Endothelial cell of umbilical vein (primary cell): Measurements from ENCODE around the gene THSD4. TPM values are rescaled to one million over a fixed set of nuclear protein-coding genes. Genes with fewer than 3 reads are reported as not detected.

Source experiments
- BruUV-seq: library from RNA; stranded (reverse); fragments of 400-500 nt; replicated peaks from 2 replicates; lab custom pipeline; 2021; lab: Mats Ljungman, UMichigan
- CTCF ChIA-PET: fragments of 300-600, 350-600 bp; sonication (Branson Sonifier 250); formaldehyde crosslinking; loops from one replicate; lab custom pipeline; 2021; ENCODE audit warnings: antibody characterized with exemption, inconsistent platforms; lab: Charles Lee
- POLR2A ChIA-PET: fragments of 300-600, 350-600 bp; sonication (Branson Sonifier 250); formaldehyde crosslinking; loops from one replicate; lab custom pipeline; 2021; ENCODE audit warnings: antibody characterized with exemption, inconsistent platforms; lab: Charles Lee
- DNase-seq: peaks from one replicate; pipeline ENCODE4 v3.0.0-alpha.2; 2011; ENCODE audit warnings: low read depth, low spot score
- FAIRE-seq: peaks from 2 replicates; lab custom pipeline; 2011; peaks lifted over from hg19 to GRCh38; lab: Jason Lieb, UNC
- H2AFZ ChIP-seq: 2 replicates; pipeline ENCODE4 v1.6.0; 2012; ENCODE audit warnings: low read depth, low read length, control low read depth, inconsistent platforms
- H3K27ac ChIP-seq: 2 replicates; pipeline ENCODE4 v1.5.1; 2011; ENCODE audit warnings: low read depth, mild to moderate bottlenecking, control low read depth, low read length, moderate library complexity; ENCODE audit not compliant: insufficient read depth
- H3K27me3 ChIP-seq, 2 experiments: 2 replicates each; pipeline versions ENCODE4 v1.6.0 to v1.6.1; 2011; ENCODE audit warnings: low read length in 2 of 2, mixed read lengths in 1 of 2; ENCODE audit not compliant: control insufficient read depth in 2 of 2, insufficient read depth in 2 of 2
- H3K36me3 ChIP-seq, 2 experiments: 2 replicates in 1 of 2; 3 replicates in 1 of 2; pipeline ENCODE4 v1.5.1; 2011; ENCODE audit warnings: low read length in 2 of 2, mild to moderate bottlenecking in 1 of 2, moderate library complexity in 1 of 2; ENCODE audit not compliant: control insufficient read depth in 2 of 2, insufficient read depth in 2 of 2; ENCODE audit errors: extremely low read depth in 1 of 2
- H3K4me1 ChIP-seq: 3 replicates; pipeline ENCODE4 v1.5.1; 2011; ENCODE audit warnings: mild to moderate bottlenecking, low read length; ENCODE audit not compliant: control insufficient read depth, insufficient read depth; ENCODE audit errors: extremely low read depth
- H3K4me2 ChIP-seq: 2 replicates; pipeline ENCODE4 v1.6.1; 2011; ENCODE audit warnings: low read length, control low read depth, mixed read lengths; ENCODE audit not compliant: insufficient read depth
- H3K4me3 ChIP-seq, 3 experiments: fragments of 200-600 bp in 1 of 3; sonication (generic), shearing (Covaris generic) in 1 of 3; replicated peaks in 1 of 3; 2 replicates each; pipeline ENCODE4 v1.5.1; 2011 to 2016; ENCODE audit warnings: control low read depth in 3 of 3, low read length in 3 of 3, mild to moderate bottlenecking in 2 of 3, inconsistent platforms in 1 of 3, low read depth in 1 of 3, moderate library complexity in 1 of 3; ENCODE audit not compliant: insufficient read depth in 1 of 3
- H3K79me2 ChIP-seq: 2 replicates; pipeline ENCODE4 v1.6.0; 2012; ENCODE audit warnings: low read length, inconsistent platforms; ENCODE audit not compliant: control insufficient read depth, insufficient read depth
- H3K9ac ChIP-seq: replicated peaks from 2 replicates; pipeline ENCODE3; 2011; ENCODE audit warnings: low read length, control low read depth; ENCODE audit not compliant: insufficient read depth; ENCODE audit errors: extremely low read depth
- H3K9me1 ChIP-seq: replicated peaks from 3 replicates; pipeline ENCODE4 v1.6.0; 2011; ENCODE audit warnings: mild to moderate bottlenecking, low read length; ENCODE audit not compliant: control insufficient read depth, insufficient read depth; ENCODE audit errors: extremely low read depth
- H3K9me3 ChIP-seq: replicated peaks from 2 replicates; pipeline ENCODE4 v1.5.1; 2012; ENCODE audit warnings: low read length, inconsistent platforms; ENCODE audit not compliant: control insufficient read depth, insufficient read depth
- H4K20me1 ChIP-seq: replicated peaks from 2 replicates; pipeline ENCODE3; 2011; ENCODE audit warnings: mild to moderate bottlenecking, low read length; ENCODE audit not compliant: control insufficient read depth, insufficient read depth; ENCODE audit errors: extremely low read depth
- EZH2 ChIP-seq: IDR thresholded peaks from 2 replicates; pipeline ENCODE4 v1.6.1; 2012; ENCODE audit warnings: borderline replicate concordance, low read depth, mild to moderate bottlenecking, moderate library complexity, low read length, inconsistent platforms; ENCODE audit not compliant: severe bottlenecking
- FOS ChIP-seq: IDR thresholded peaks from 2 replicates; pipeline ENCODE4 v1.6.1; 2011; ENCODE audit warnings: mild to moderate bottlenecking, low read length, moderate library complexity, borderline replicate concordance; ENCODE audit not compliant: insufficient read depth
- GATA2 ChIP-seq: IDR thresholded peaks from 2 replicates; pipeline ENCODE4 v1.7.0; 2011; ENCODE audit warnings: low read depth, mild to moderate bottlenecking, moderate library complexity, mixed read lengths, low read length; ENCODE audit not compliant: insufficient read length, insufficient read depth
- JUN ChIP-seq: IDR thresholded peaks from 2 replicates; pipeline ENCODE4 v1.6.1; 2011; ENCODE audit warnings: borderline replicate concordance, low read depth; ENCODE audit not compliant: insufficient read length, insufficient read depth
- MYC ChIP-seq: IDR thresholded peaks from one replicate; pipeline ENCODE4 v1.6.1; 2011; ENCODE audit warnings: mild to moderate bottlenecking, low read depth, low read length
- POLR2A ChIP-seq: IDR thresholded peaks from 2 replicates; pipeline ENCODE4 v1.6.1; 2012; ENCODE audit warnings: low read depth, mild to moderate bottlenecking, control low read depth, low read length
- POLR2AphosphoS5 ChIP-seq: IDR thresholded peaks from 2 replicates; pipeline ENCODE4 v1.6.1; 2012; ENCODE audit warnings: low read depth, mild to moderate bottlenecking, control low read depth, low read length, moderate library complexity; ENCODE audit not compliant: insufficient read depth
- dilution Hi-C: fragments of 300-500 bp; cut with MboI; formaldehyde crosslinking; loops from one replicate; pipeline ENCODE4 v1.15.0; 2019; ENCODE audit warnings: low sequenced_read_pairs; ENCODE audit not compliant: extremely low pct_ligation_motif_present
- intact Hi-C: fragments of 100-400 bp; cut with micrococcal nuclease; formaldehyde crosslinking; loops from one replicate; pipeline ENCODE4 v1.10.0; 2022
- polyA plus RNA-seq, 4 experiments: library from polyadenylated mRNA; depleted of rRNA in 3 of 4; stranded (reverse) in 3 of 4; unstranded in 1 of 4; fragments of >200 nt; gene quantifications; 2 replicates each; pipeline versions ENCODE4 v1.2.1 to v1.2.3, GENCODE V29; 2011 to 2012; ENCODE audit warnings: missing spikeins in 1 of 4
- total RNA-seq: library from RNA; stranded (reverse); gene quantifications from 2 replicates; pipeline ENCODE4 v1.2.3, GENCODE V29; 2021
- TF ChIP-seq, protein P1 (sequence below): IDR thresholded peaks from 2 replicates; pipeline ENCODE4 v1.6.1; 2011; ENCODE audit not compliant: insufficient read depth, insufficient read length
- TF ChIP-seq, protein P2 (sequence below), 2 donors: IDR thresholded peaks; 1 replicate in 1 of 2; 2 replicates in 1 of 2; pipeline ENCODE4 v1.5.1; 2011; ENCODE audit warnings: low read length in 2 of 2, mild to moderate bottlenecking in 2 of 2, moderate library complexity in 2 of 2, control low read depth in 1 of 2, inconsistent platforms in 1 of 2, low read depth in 1 of 2; ENCODE audit not compliant: insufficient read depth in 1 of 2; ENCODE audit errors: extremely low read depth in 1 of 2

Gene THSD4
- total and polyA plus RNA-seq, 2 donors (not counting 3 experiments of a cell fraction or from before 2014, with no cell fraction given): 9.9 to 25.4 TPM

GRCh38 chr15:71082803-71083202 lies 32.5 kb upstream of the THSD4 start:
- ChIA-PET CTCF (no interaction called here), POLR2A (no interaction called here)
- H3K27me3 ChIP-seq: peaks cover 12 to 16% of the 10 kb centered on the region in 2 experiments
- TF ChIP-seq, protein P1, sequence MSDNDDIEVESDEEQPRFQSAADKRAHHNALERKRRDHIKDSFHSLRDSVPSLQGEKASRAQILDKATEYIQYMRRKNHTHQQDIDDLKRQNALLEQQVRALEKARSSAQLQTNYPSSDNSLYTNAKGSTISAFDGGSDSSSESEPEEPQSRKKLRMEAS: no peak
- no peak for TF ChIP-seq GATA2
- no peak for TF ChIP-seq MYC
- no peak for TF ChIP-seq FOS
- TF ChIP-seq JUN: no peak
- TF ChIP-seq, protein P2, sequence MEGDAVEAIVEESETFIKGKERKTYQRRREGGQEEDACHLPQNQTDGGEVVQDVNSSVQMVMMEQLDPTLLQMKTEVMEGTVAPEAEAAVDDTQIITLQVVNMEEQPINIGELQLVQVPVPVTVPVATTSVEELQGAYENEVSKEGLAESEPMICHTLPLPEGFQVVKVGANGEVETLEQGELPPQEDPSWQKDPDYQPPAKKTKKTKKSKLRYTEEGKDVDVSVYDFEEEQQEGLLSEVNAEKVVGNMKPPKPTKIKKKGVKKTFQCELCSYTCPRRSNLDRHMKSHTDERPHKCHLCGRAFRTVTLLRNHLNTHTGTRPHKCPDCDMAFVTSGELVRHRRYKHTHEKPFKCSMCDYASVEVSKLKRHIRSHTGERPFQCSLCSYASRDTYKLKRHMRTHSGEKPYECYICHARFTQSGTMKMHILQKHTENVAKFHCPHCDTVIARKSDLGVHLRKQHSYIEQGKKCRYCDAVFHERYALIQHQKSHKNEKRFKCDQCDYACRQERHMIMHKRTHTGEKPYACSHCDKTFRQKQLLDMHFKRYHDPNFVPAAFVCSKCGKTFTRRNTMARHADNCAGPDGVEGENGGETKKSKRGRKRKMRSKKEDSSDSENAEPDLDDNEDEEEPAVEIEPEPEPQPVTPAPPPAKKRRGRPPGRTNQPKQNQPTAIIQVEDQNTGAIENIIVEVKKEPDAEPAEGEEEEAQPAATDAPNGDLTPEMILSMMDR (IDR thresholded peaks at IDR 0.05; ENCODE audit: extremely low read depth in 1 of 2, insufficient read depth in 1 of 2, low read depth in 1 of 2, low read length in 2 of 2): no peak
- TF ChIP-seq POLR2AphosphoS5: no peak
- no peak for TF ChIP-seq EZH2
- no peak for TF ChIP-seq POLR2A
- H3K4me2 ChIP-seq: no peak overlapping the region
- dilution Hi-C loops: no loop called here
- intact Hi-C loops: no loop called here
- no peaks in the 10 kb centered on the region for H3K36me3 ChIP-seq
- DNase-seq: no peak
- no peaks in the 10 kb centered on the region for H3K9me3 ChIP-seq
- no TSS peak for BruUV-seq
- no peaks in the 10 kb centered on the region for H3K9me1 ChIP-seq
- FAIRE-seq: no peak
- no peak overlapping the region for H3K4me3 ChIP-seq
- no peak overlapping the region for H3K27ac ChIP-seq
- no peak overlapping the region for H3K9ac ChIP-seq
- H2AFZ ChIP-seq: no peak overlapping the region
- H3K4me1 ChIP-seq: no peaks in the 10 kb centered on the region
- H4K20me1 ChIP-seq: no peaks in the 10 kb centered on the region
- H3K79me2 ChIP-seq: no peaks in the 10 kb centered on the region
